Measurements from ENCODE around the gene ARL3. TPM values are rescaled to one million over a fixed set of nuclear protein-coding genes. Genes with fewer than 3 reads are reported as not detected.
"Not testable (repeated sequence)": the region's sequence is repeated elsewhere in the genome, so short reads cannot be mapped to it uniquely, and the experiment has no call there.

ARL3 gene
- total RNA-seq, 4 donors from 2014 or later = 11.0 to 17.7 (median 13.8) TPM

GRCh38 chr10:102702742-102703141 lies 11.5 kb downstream of the ARL3 start:
- DNase-seq (ENCODE audit: low spot score in 2 of 2) = no peak
- Histone ChIP-seq H3K4me1 (peaks cover 0 to 41% (median 4%) of the 10 kb centered on the region in 4 donors), H3K27ac (no peak overlapping the region), H3K27me3 (no peaks in the 10 kb centered on the region), H3K9me3 (no peaks in the 10 kb centered on the region), H3K4me3 (no peak overlapping the region), H3K36me3 (peaks cover 0 to 22% (median 0%) of the 10 kb centered on the region in 3 donors)
- TF ChIP-seq POLR2A (IDR thresholded peaks at IDR 0.05) (no peak), CTCF (IDR thresholded peaks at IDR 0.05) (no peak)
- 57 to 68% methylated on average over 2 of the region's 2 CpGs for WGBS, 2 donors

- H3K4me1 ChIP-seq = peaks cover 0 to 32% (median 3%) of the 10 kb centered on the region in 4 donors
- H3K36me3 ChIP-seq = peaks cover 0 to 32% (median 0%) of the 10 kb centered on the region in 3 donors
- H3K9me3 ChIP-seq = no peaks in the 10 kb centered on the region
- 97% methylated on average over 3 of the region's 3 CpGs for WGBS, 2 donors
- TF ChIP-seq POLR2A (IDR thresholded peaks at IDR 0.05) = no peak
- no peak for TF ChIP-seq CTCF (IDR thresholded peaks at IDR 0.05)
- TF ChIP-seq EP300 (IDR thresholded peaks at IDR 0.05) = no peak
- H3K27ac ChIP-seq = no peak overlapping the region
- H3K27me3 ChIP-seq = no peaks in the 10 kb centered on the region
- no peak for DNase-seq (ENCODE audit: low spot score in 2 of 2)
- no peak overlapping the region for H3K4me3 ChIP-seq
Observed at GRCh38 chr10:102701796-102702195, 12.4 kb downstream of the ARL3 start.

- DNase-seq (ENCODE audit: low spot score in 2 of 2) = no peak
- H3K9me3 ChIP-seq = no peaks in the 10 kb centered on the region
- peaks cover 0 to 37% (median 0%) of the 10 kb centered on the region in 3 donors for H3K36me3 ChIP-seq
- peaks cover 0 to 28% (median 0%) of the 10 kb centered on the region in 4 donors for H3K4me1 ChIP-seq
- H3K27ac ChIP-seq = no peak overlapping the region
- H3K27me3 ChIP-seq = no peaks in the 10 kb centered on the region
- WGBS, 2 donors = 46 to 49% methylated on average over 3 of the region's 3 CpGs
- no peak overlapping the region for H3K4me3 ChIP-seq
- no peak for TF ChIP-seq EP300 (IDR thresholded peaks at IDR 0.05)
- TF ChIP-seq POLR2A (IDR thresholded peaks at IDR 0.05) = no peak
- TF ChIP-seq CTCF (IDR thresholded peaks at IDR 0.05) = no peak
Observed at GRCh38 chr10:102701272-102701671, 12.9 kb downstream of the ARL3 start.

- Histone ChIP-seq H3K4me3 (no peak overlapping the region), H3K27ac (no peak overlapping the region), H3K27me3 (no peaks in the 10 kb centered on the region), H3K9me3 (no peaks in the 10 kb centered on the region), H3K36me3 (peaks cover 0 to 53% (median 0%) of the 10 kb centered on the region in 3 donors), H3K4me1 (peaks cover 0 to 9% (median 0%) of the 10 kb centered on the region in 4 donors)
- no peak for TF ChIP-seq EP300 (IDR thresholded peaks at IDR 0.05)
- no peak for TF ChIP-seq POLR2A (IDR thresholded peaks at IDR 0.05)
- no peak for TF ChIP-seq CTCF (IDR thresholded peaks at IDR 0.05)
- DNase-seq (ENCODE audit: low spot score in 2 of 2) = no peak
- WGBS, 2 donors = 53 to 60% methylated on average over 2 of the region's 2 CpGs
Observed at GRCh38 chr10:102698894-102699293, 15.3 kb downstream of the ARL3 start.

- no peak for TF ChIP-seq EP300 (IDR thresholded peaks at IDR 0.05)
- TF ChIP-seq POLR2A (IDR thresholded peaks at IDR 0.05) = no peak
- no peak for TF ChIP-seq CTCF (IDR thresholded peaks at IDR 0.05)
- no peaks in the 10 kb centered on the region for H3K9me3 ChIP-seq
- H3K27ac ChIP-seq = no peak overlapping the region
- 94% methylated on average over 3 of the region's 3 CpGs for WGBS, 2 donors
- peaks cover 0 to 9% (median 0%) of the 10 kb centered on the region in 4 donors for H3K4me1 ChIP-seq
- H3K4me3 ChIP-seq = no peak overlapping the region
- DNase-seq (ENCODE audit: low spot score in 2 of 2) = no peak
- H3K36me3 ChIP-seq = peaks cover 0 to 69% (median 0%) of the 10 kb centered on the region in 3 donors
- H3K27me3 ChIP-seq = no peaks in the 10 kb centered on the region
Observed at GRCh38 chr10:102696736-102697135, 17.5 kb downstream of the ARL3 start.

GRCh38 chr10:102695401-102695800 lies 18.8 kb downstream of the ARL3 start:
- peaks cover 0 to 72% (median 0%) of the 10 kb centered on the region in 3 donors for H3K36me3 ChIP-seq
- H3K9me3 ChIP-seq; H3K4me3 ChIP-seq; H3K27ac ChIP-seq; H3K27me3 ChIP-seq; DNase-seq (ENCODE audit: low spot score in 2 of 2); H3K4me1 ChIP-seq: not testable (repeated sequence)
- WGBS, 2 donors = 95% methylated on average over 10 of the region's 10 CpGs
